Stimulated activated CD4-positive, alpha-beta T cell treated with anti-CD3 and anti-CD28 coated beads, Interleukin-4, amount 100 ng/mL, for 48 hours (primary cell): Measurements from ENCODE around the gene MPZ.
"Not testable (repeated sequence)": the region's sequence is repeated elsewhere in the genome, so short reads cannot be mapped to it uniquely, and the experiment has no call there.

Experiments
- DNase-seq, 2 donors: peaks; one replicate each; pipeline ENCODE4 v3.0.0-alpha.2; 2020; ENCODE audit warnings: low read depth in 2 of 2

MPZ gene

GRCh38 chr1:161309868-161310267 lies at the start of gene MPZ:
MPZ (minus strand) TSS chr1:161309968; CDS start chr1:161309905, 63 bp downstream.
- DNase-seq = no peak

DNA sequence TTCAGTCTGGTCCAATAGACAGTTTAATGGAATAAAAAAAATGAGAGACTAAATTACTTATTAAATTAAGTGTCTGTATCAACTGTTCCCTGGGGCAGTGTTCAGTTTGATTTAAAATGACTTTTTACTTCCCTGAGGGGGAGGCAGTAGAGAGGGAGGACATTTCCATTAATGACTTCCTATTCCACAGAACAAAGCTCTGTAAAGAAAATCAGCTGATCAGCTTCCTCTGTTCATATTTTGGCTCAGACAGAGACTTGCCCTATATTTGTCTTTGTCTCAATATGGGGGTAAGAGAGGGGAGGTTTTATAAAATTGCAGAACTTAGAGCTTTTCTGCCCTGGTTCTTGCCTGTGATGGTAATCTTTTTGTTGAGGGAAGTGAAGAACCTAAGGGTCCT lies 49.5 kb upstream of the MPZ start:
- no peak for DNase-seq

DNA sequence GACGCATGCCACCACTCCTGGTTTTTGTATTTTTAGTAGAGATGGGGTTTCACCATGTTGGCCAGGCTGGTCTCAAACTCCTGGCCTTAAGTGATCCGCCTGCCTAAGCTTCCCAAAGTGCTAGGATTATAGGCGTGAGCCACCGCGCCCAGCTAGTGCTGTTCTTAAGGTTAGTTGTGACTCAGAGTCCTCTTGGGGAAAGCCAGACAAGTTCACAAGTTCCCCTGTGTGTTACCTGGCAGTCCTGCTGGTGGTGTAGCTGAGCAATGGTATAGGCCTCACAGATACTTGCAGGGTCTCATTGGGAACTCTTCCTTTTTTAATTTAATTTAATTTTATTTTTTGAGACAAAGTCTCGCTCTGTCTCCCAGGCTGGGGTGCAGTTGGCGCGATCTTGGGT lies 47.3 kb upstream of the MPZ start:
- no peak for DNase-seq

DNA sequence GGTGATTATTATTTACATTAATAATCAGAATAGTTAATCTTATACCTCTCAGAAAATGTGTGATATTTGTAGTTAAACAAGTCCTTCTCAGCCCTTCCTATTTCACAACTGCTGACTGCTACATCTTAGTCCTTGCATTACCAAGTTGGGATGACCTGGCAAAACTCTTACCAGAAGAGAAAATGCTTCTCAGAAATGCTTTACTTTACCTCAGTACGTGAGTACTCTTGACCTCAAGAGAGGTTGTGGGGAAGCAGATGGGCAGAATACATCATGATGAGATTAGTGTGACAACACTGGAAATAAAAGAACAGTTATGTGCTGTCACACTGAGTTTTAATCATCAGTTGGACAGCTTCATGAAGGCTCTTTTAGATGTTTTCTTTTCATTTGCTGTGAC lies 41.7 kb upstream of the MPZ start:
- DNase-seq = no peak

DNA sequence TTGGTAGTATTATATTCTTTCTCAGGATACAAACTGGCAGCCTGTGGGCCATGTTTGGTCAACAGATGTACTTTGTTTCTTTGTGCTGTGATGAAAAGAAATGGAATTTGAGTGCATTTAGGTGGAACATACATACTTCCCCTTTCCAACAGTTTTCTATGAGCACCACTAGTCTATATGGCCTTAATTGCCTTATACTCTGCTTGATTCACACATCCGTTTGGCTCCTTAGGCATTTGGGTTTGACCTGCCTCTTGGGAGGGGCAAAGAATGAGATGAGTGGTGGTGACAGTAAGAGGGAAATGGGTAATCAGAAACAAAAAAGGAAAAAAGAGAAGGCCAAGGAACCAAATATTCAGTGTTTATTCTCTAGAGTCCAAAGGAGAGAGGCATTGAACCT lies 40.9 kb upstream of the MPZ start:
- DNase-seq = no peak

- no peak for DNase-seq
Measured at GRCh38 chr1:161342821-161343220, 33.1 kb upstream of the MPZ start.

DNA sequence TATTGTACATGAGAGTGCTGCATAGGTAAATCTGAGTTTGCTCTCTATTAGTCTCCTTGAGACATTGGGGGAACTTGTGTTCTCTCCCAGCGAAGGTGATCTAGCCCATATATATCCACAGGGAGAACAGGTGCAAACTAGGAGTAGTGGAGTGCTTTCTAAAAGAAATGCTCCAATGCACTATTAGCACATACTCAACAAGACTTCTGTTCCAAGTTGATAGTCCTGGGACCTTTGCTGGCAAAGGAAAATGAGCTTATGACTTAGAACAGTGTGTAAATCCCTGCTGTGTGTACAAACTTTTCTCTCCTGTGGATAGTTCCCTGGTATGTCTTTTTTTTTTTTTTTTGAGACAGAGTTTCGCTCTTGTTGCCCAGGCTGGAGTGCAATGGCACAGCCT lies 32.4 kb upstream of the MPZ start:
- no peak for DNase-seq

GRCh38 chr1:161335796-161336195 lies 26.0 kb upstream of the MPZ start:
- DNase-seq = no peak

GRCh38 chr1:161333166-161333565 lies 23.4 kb upstream of the MPZ start:
- no peak for DNase-seq

DNA sequence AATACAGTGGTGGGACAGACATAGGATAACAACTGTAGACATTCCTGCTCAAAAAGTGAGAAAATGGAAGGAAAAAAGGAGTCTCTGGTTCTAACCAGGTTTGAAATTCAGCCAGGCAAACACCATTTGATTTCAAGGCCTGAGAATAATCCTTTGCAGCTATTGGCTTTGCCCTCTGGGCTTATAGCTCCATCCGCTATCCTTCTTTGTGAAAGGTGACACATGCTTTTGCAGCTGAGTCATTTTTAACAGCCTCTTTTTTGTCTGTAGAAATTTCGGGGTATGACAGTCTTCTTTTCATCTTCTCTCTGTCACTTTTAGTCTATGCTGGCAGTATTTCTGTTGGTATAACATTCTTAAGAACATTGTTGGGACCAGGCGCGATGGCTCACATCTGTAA lies 20.6 kb upstream of the MPZ start:
- DNase-seq = no peak

DNA sequence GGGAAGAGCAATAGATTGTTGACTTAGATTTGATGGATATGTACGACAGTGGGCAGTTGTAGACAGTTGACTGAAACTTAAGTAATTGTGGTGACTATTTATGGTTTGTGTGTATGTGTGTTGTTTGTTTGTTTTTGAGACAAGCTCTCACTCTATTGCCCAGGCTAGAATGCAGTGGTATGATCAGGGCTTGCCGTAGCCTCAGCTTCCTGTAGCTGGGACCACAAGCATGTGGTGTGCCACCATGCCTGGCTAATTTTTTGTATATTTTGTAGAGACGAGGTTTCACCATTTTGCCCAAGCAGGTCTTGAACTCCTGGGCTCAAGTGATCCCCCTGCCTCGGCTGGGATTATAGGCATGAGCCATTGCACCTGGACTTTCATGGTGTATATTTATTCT lies 14.3 kb upstream of the MPZ start:
- DNase-seq = no peak

DNA sequence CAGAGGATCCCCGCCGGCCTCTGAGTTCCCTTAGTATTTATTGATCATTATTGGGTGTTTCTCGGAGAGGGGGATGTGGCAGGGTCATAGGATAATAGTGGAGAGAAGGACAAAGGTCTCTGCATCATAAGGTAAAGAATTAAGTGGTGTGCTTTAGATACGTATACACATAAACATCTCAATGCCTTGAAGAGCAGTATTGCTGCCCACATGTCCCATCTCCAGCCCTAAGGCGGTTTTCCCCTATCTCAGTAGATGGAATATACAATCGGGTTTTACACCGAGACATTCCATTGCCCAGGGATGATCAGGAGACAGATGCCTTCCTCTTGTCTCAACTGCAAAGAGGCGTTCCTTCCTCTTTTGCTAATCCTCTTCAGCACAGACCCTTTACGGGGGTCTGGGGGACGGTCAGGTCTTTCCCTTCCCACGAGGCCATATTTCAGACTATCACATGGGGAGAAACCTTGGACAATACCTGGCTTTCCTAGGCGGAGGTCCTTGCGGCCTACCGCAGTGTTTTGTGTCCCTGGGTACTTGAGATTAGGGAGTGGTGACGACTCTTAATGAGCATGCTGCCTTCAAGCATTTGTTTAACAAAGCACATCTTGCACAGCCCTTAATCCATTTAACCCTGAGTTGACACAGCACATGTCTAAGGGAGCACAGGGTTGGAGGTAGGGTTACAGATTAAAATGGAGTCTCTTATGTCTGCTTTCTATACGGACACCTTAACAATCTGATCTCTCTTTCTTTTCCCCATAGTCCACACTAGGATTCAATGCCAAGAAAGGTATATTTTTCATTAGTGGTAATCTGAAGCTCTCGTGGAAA lies 6.3 kb upstream of the MPZ start:
- not testable (repeated sequence) for DNase-seq

- DNase-seq = peak; percentile 79 to 81
Measured at GRCh38 chr1:161314201-161314981, 4.6 kb upstream of the MPZ start, which contains the start of gene SDHC. SDHC (plus strand) TSS chr1:161314381; CDS start chr1:161314406, 25 bp downstream.

DNA sequence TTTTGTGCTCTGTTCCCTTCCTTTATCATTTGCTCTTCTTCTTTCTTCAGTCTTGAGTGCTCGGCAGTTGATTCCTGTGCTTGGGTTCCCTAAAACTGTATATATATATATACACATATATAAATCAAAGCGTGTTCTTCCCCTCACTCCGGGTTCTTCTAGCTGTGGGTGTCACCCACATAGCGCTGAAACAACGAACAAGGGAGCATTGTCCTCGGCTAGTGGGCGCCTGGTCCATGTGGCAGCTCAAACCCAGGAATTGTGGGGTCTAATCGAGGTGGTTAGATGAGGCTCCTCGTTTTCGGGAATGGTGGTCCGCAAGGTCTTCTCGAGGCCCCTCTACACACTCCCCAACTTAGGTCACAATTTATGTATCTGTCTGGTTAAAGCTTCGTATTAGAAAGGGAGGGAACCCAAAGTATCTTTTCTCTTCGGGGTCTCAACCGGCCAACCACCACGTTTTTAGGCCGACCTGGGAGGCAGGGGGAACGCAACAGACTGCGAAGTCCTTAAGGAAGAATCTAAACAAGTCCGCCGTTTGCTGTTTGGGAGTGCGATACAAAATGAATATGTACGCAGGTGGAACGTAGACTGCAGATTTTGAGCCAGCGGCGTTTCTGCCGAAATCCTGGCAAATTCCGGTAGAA lies 3.9 kb upstream of the MPZ start:
- DNase-seq = no peak

DNA sequence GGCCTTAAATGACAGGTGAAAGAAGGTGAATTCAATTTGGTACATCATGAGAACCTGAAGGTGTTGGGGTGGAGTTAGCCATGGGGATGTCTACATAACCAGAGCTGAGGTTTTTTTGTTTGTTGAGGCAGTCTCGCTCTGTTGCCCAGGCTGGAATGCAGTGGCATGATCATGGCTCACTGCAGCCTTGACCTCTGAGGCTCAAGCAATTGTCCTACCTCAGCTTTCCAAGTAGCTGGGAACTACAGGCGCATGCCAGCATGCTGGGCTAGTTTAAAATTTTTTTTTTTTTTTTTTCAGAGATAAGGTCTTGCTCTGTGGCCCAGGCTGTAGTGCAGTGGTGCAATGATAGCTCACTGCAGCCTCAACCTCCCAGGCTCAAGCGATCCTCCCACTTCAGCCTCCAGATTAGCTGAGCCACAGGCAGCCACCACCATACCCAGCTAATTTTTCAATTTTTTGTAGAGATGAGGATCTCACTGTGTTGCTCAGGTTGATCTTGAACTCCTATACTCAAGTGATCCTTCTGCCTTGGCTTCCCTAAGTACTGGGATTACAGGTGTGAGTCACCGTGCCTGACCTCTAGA lies 1.9 kb upstream of the MPZ start:
- DNase-seq = no peak

DNA sequence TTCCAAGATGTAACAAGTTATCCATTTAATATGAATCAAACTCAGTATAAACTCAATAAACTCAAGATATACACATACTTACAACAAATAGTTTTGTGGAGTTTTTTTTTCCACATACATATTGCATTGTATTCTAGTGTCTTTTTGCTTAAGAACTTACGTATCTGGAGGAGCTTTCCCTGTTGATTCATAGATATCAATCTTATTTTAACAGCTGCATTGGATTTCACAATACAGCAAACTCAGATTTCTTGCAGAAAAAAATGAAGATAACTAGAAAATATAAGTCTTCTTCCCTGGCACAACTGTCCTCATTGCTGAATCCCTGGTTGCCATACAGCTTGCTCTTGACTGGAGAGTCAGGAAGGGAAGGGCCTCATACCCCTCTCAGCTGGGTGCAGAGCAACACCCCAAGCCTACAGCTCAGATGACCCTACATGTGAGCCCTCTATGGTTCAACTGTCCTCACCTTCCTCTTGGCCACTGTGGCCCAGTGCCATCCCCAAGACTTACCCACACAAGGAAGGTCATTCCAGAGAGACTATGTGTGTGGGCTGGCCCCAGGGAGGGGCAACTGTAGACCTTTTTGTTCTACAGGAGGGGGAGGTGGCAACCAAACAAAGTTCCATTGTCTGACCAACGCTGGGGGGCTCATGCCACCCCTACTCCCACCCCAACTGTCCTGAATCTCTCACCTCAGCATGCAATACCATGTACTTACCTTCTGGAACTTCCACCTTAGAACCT lies 1.7 kb downstream of the MPZ start:
- no peak for DNase-seq

- no peak for DNase-seq
Measured at GRCh38 chr1:161307230-161307768, 2.5 kb downstream of the MPZ start.

DNA sequence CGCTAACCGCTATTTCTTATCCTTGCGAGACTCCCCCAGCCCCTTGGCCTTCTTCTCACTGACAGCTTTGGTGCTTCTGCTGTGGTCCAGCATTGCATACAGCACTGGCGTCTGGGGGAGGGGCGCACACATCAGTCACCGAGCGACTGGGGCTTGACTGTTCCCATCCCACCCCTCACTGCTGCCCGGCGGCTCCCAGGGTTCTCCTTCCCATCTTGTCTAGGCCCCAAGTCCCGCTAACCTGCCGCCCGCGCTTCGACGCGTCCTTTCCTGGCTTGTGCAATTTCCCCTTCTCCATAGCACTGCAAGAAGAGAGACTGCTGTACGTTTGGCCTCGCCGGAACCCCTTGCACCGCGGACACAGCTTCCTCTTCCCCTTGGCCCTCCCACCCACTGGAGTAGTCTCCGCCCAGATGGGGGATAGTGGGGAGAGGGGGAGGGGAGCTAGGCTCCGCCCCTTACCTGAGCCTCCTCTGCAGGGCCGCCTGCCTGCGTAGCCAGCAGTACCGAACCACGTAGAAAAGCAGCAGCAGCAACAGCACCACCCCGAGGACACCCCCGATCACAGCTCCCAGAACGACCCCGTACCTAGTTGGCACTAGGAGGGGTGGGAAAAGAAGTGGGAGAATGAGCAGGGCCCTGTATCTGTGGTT lies 3.8 kb downstream of the MPZ start:
- DNase-seq = peak; percentile 74 to 76

- no peak for DNase-seq
Measured at GRCh38 chr1:161304927-161305866, 4.6 kb downstream of the MPZ start.
